HG03280 (cell line): ENCODE results near the gene ABCA4.

Experiments used
- ATAC-seq: cut with Tn5 transposase; IDR thresholded peaks from one replicate; pipeline ENCODE4 v1.9.1; 2021; ENCODE audit warnings: mild to moderate bottlenecking, moderate library complexity; ENCODE audit not compliant: unreplicated experiment

The ABCA4 gene

GRCh38 chr1:93980320-93981273, 140.4 kb downstream of the ABCA4 start:
- ATAC-seq: no peak

- no peak for ATAC-seq
These were observed 141.1 kb downstream of the ABCA4 start for GRCh38 chr1:93979718-93980319.

DNA sequence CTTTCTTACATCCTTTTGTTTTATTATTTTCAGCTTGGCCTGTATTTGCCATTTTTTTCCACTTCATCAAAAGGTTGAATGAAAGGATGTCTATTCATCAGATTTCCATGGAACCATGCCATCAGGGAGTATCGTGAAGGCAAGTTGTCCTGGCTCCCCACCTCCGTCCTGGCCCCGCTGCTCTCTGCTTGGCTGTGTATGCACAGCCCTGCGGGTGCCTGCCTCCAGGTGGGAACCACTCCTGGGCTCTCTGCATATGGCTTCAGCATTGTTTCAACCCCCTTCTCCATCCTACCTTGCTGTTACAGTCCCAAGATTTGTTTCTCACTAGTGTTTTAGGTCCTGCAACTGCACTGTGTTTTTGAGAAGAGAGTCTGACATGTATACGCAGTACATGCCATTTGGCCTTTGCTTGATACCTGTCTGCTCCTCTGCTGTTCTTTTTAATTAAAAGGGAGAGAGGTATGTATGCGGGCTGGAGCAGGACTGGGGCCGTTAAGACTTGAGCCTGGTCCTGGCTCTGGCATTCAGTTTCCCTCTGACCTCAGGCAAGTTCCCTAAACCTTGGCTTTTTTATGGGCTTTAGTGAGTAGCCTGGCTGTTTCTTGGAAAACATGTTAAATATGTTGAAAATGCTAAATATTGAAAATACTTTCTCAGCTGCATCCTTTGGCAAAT, 141.8 kb downstream of the ABCA4 start:
- no peak for ATAC-seq

DNA sequence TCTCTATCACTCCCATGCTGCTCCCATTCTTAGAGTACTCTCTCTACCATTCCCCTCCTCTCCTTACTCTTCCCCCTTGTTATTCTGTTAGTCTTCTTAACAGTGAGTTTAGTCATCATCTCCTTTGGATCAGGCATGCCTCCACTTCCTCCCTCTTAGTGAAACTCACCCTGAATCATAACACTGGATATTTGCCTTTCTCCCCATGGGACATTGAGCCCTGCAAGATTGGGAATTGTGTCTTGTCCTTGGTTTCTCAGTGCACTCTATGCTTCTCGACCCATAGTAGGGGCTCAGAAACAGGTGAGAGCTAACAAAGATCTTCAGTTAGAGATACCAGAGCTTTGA, 143.4 kb downstream of the ABCA4 start:
- ATAC-seq: no peak

- ATAC-seq: no peak
These were observed 144.0 kb downstream of the ABCA4 start for GRCh38 chr1:93976711-93977597.

DNA sequence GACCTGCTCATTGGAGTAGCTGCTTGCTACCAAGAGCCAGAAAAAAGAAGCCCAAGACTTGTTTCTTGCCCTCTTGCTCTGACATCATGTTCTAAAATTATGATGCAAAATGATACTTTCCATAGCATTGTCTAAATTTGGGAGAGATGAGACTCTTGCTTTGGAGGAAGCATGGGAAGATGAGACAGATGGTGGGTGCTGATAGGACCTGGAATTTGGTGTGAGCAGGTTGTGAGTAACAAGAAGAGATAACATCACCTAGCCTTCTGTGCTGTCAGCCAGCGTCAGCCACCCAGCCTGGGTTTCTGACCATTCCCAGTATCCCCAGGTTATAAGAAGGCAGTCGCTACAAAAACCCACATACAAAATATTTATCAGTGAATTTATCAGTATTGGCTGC, 144.7 kb downstream of the ABCA4 start:
- no peak for ATAC-seq

DNA sequence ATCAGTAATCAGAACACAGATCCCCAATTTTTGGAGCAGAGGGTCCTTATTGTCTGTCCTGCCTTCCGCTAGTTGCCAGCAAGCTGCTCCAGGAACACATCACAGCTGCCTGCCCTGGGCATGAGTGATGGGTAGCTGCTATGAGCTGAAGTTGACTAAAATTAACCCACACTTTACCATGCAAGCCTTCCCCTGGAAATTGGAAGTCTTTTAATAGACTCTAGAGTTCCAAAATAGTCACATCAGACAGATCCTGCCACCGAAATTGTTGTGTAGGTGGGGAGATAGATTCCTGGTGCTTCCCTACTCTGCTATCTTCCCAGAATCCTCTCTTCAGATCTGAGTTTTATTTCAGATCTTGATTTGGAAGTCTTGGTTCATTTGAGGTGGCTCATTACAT, 148.6 kb downstream of the ABCA4 start:
- no peak for ATAC-seq

GRCh38 chr1:93969887-93970286, 151.1 kb downstream of the ABCA4 start:
- no peak for ATAC-seq

- no peak for ATAC-seq
These were observed 151.6 kb downstream of the ABCA4 start for GRCh38 chr1:93969371-93969770.

DNA sequence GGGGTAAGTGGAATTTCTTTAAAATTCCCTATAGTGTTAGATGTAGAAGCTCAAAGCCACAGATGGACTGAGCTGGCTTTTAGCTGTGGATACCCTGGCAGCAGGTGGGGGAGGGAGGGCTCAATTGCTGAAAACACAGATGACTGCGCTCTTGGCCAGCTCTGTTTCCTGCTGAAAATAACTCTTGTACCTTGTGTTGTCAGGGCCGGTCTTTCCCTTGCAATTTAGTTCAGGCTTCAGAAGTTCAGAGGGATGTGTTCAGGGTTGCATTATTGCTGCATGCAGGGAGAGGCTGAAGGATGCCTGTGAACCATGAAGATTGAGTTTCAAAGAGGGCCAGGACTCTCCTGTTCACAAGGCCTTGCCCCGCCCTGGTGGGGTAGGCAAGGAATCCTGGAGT, 153.6 kb downstream of the ABCA4 start:
- no peak for ATAC-seq

DNA sequence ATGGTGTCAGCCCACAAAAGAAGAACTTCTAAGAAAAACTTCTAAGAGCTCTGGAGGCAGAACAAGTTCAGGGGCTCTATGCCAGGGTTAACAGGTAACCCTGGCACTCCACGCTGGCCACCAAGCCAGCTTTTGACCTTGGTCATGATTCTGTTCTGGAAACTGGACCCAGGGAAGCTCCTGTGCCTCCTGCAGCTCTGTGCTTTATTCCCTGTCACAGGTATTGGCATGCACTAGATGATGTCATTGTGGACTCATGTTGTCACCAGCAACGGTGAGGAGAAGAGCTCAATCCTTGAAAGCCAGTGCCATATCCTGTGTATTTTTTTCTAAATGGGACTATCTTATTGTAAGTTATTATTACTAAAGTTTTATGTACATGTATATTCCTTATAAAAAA, 155.1 kb downstream of the ABCA4 start:
- ATAC-seq: no peak

GRCh38 chr1:93965256-93965655, 155.7 kb downstream of the ABCA4 start:
- ATAC-seq: no peak

- no peak for ATAC-seq
These were observed 156.2 kb downstream of the ABCA4 start for GRCh38 chr1:93964777-93965200.

DNA sequence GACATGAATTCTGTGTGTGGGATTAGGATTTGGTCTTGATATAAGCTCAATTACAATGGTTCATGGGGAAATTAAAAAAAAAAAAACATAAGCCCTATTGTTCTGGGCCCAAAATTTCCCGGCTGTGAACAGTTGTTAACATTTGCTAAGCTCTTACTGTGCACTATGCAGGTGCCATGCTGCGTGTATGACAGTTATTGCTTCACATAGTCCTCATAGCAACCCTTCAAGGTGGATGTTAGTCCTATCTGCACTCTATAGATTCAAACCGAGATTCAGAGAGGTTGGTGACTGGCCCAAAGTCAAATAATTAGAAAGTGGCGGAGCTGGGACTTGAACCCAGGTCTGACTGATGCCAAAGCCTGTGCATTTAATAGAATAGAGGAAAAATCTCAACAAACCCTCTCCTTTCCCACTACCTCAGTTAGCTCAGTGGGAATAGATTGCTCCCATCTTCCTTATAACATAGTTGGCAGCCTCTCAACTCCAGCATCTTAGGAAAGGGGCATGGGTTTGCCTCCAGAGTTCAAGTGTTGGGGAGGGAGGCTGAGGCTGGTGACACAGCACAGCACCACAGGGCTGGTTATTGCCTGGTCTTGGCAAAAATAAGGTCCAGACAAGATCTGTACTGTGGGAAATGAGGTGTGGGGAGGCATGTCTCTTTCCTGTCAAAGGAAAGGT, 156.7 kb downstream of the ABCA4 start:
- ATAC-seq: no peak

DNA sequence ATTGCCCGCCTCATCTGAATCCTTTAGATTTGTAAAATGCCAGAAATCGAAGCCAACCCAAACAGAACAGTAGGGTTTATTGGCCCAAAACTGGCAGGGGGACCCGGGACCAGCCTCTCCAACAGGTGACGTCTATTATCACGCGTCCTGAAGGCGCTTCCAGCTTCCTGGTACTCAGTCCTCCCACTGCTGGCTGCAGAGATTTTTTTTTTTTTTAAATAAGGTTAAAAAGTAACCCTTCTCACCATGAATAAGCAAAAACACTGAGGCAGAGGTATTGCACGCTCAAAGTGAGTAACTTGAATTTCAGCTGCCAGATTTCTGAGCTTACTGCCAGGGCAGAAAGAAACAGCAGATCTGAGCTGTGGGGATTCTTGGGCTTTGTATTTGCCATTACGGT, 157.4 kb downstream of the ABCA4 start:
- no peak for ATAC-seq

- ATAC-seq: no peak
These were observed 159.0 kb downstream of the ABCA4 start for GRCh38 chr1:93961906-93962305.

GRCh38 chr1:93961443-93961842, 159.5 kb downstream of the ABCA4 start:
- no peak for ATAC-seq

DNA sequence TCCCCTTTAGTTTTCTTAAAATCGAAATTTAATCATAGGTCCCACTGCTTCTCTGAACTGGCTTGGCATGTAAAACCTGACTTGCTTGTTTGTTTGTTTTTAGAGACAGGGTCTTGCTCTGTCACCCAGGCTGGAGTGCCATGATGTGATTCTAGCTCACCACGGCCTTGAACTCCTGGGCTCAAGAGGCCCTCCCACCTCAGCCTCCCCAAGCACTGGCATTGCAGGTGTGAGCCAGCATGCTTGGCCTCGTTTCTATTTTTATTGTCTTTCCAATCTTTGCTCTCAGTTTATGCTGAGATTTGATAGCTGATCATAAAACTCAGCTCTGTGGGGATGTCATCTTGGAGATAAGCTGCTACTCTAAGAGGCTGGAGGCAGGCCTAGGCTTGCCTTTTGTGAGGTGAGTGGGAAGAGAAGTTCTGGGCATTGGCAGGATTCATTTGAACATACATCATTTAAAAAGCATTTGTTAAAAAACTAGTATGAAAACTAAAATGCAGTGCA, 160.3 kb downstream of the ABCA4 start:
- no peak for ATAC-seq

DNA sequence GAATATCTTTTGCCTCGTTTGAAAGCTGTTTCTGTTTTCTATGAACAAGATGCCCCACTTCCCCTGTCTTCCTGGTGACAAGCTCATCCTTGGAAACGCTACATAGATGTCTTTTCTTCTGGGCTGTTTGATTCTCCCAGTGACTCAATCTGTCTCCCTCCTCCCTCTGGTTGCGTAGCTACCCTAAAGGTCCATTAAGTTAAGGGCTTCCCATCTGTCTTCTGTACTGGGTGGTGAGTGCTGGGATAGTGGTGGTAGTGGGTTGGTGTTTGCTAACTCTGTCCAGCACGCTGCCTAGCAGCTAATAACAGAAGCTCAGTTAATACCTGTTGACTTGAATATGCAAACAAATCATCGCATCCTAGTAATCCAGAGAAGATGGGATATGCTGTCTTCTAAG, 161.5 kb downstream of the ABCA4 start:
- no peak for ATAC-seq

DNA sequence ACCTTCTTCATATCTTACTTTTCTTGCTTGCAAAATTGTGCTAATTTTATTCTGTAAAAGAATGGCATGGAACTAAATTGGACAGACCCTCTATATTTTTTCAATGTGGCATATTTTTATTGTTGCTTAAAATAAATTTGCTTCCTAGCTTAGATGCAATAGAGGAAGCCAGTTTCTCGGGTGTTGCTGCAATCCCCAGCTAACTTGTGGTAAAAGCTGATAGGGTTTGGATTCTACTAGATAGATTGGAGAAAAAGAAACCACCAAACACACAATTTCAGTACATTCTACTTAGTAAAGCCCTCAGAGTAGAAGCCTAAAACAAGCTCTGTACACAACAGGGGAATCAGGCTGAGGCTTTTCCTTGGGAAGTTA, 162.2 kb downstream of the ABCA4 start:
- ATAC-seq: no peak
